CD14-positive monocyte (primary cell): ENCODE data around the gene TCIRG1. TPM values are rescaled to one million over a fixed set of nuclear protein-coding genes. Genes with fewer than 3 reads are reported as not detected.
A peak's percentile ranks its signal among the peaks of the same experiment; 100 is the strongest.

Source experiments
- DNase-seq, 3 donors: peaks; one replicate each; pipeline ENCODE4 v3.0.0-alpha.2; 2011 to 2022
- H2AFZ ChIP-seq: 2 replicates; pipeline ENCODE4 v1.6.0; 2012; ENCODE audit warnings: mild to moderate bottlenecking, low read depth, low read length, inconsistent platforms; ENCODE audit not compliant: insufficient read depth, poor library complexity, severe bottlenecking
- H3K27ac ChIP-seq, 2 donors: 1 replicate in 1 of 2; 2 replicates in 1 of 2; pipeline ENCODE4 v1.5.1; 2012 to 2013; ENCODE audit warnings: low read length in 2 of 2, control low read depth in 1 of 2, inconsistent platforms in 1 of 2, low read depth in 1 of 2, mild to moderate bottlenecking in 1 of 2
- H3K27me3 ChIP-seq, 2 donors: one replicate each; pipeline versions ENCODE4 v1.6.0 to v1.6.1; 2011 to 2013; ENCODE audit warnings: low read length in 2 of 2; ENCODE audit not compliant: control insufficient read depth in 2 of 2, insufficient read depth in 2 of 2
- H3K36me3 ChIP-seq, 2 donors: replicated peaks in 1 of 2; 1 replicate in 1 of 2; 2 replicates in 1 of 2; pipeline versions ENCODE4 v1.5.1 to v1.6.1; 2012 to 2013; ENCODE audit warnings: low read length in 2 of 2, control low read depth in 1 of 2, inconsistent platforms in 1 of 2, mild to moderate bottlenecking in 1 of 2; ENCODE audit not compliant: insufficient read depth in 2 of 2, control insufficient read depth in 1 of 2
- H3K4me1 ChIP-seq, 2 donors: 1 replicate in 1 of 2; 2 replicates in 1 of 2; pipeline versions ENCODE4 v1.5.1 to v1.6.1; 2012 to 2013; ENCODE audit warnings: low read length in 2 of 2, control low read depth in 1 of 2, inconsistent platforms in 1 of 2, mild to moderate bottlenecking in 1 of 2, moderate library complexity in 1 of 2; ENCODE audit not compliant: insufficient read depth in 2 of 2, control insufficient read depth in 1 of 2
- H3K4me2 ChIP-seq: replicated peaks from 2 replicates; pipeline ENCODE3; 2012; ENCODE audit warnings: low read length, moderate library complexity, mild to moderate bottlenecking; ENCODE audit not compliant: poor library complexity, severe bottlenecking; ENCODE audit errors: extremely low read depth
- H3K4me3 ChIP-seq, 3 experiments: fragments of 200-600 bp in 1 of 3; sonication (generic) in 1 of 3; replicated peaks in 1 of 3; 1 replicate in 2 of 3; 2 replicates in 1 of 3; pipeline ENCODE4 v1.5.1; 2011 to 2013; ENCODE audit warnings: low read length in 3 of 3, mild to moderate bottlenecking in 3 of 3, control low read depth in 2 of 3, low read depth in 2 of 3, inconsistent platforms in 1 of 3, moderate library complexity in 1 of 3
- H3K79me2 ChIP-seq: 2 replicates; pipeline ENCODE4 v1.6.0; 2012; ENCODE audit warnings: mild to moderate bottlenecking, control low read depth, inconsistent platforms, low read length, moderate library complexity; ENCODE audit not compliant: insufficient read depth
- H3K9ac ChIP-seq: 2 replicates; pipeline ENCODE4 v1.6.0; 2017; ENCODE audit warnings: low read length, mild to moderate bottlenecking; ENCODE audit not compliant: insufficient read depth, poor library complexity, severe bottlenecking
- H3K9me3 ChIP-seq, 2 donors: replicated peaks in 1 of 2; 1 replicate in 1 of 2; 2 replicates in 1 of 2; pipeline versions ENCODE4 v1.5.1 to v1.6.1; 2012 to 2013; ENCODE audit warnings: low read length in 2 of 2, control low read depth in 1 of 2; ENCODE audit not compliant: control insufficient read depth in 1 of 2, insufficient read depth in 1 of 2
- H4K20me1 ChIP-seq: 2 replicates; pipeline ENCODE4 v1.6.0; 2012; ENCODE audit warnings: mild to moderate bottlenecking, low read length, control low read depth, moderate library complexity; ENCODE audit not compliant: insufficient read depth
- H3K27ac Mint-ChIP-seq, 7 donors: one replicate each; pipeline ENCODE4 v1.8.0; 2020; ENCODE audit warnings: mild to moderate bottlenecking in 7 of 7, mixed read lengths in 7 of 7, moderate library complexity in 6 of 7, inconsistent platforms in 2 of 7
- H3K27me3 Mint-ChIP-seq, 3 donors: one replicate each; pipeline ENCODE4 v1.8.0; 2021 to 2022; ENCODE audit warnings: low read depth in 3 of 3, mild to moderate bottlenecking in 3 of 3, mixed read lengths in 3 of 3, moderate library complexity in 3 of 3, inconsistent platforms in 1 of 3
- H3K36me3 Mint-ChIP-seq, 2 donors: one replicate each; pipeline ENCODE4 v1.8.0; 2020; ENCODE audit warnings: mixed read lengths in 2 of 2, inconsistent platforms in 1 of 2, mild to moderate bottlenecking in 1 of 2
- H3K4me1 Mint-ChIP-seq: one replicate; pipeline ENCODE4 v1.8.0; 2020; ENCODE audit warnings: mild to moderate bottlenecking, mixed read lengths
- H3K4me3 Mint-ChIP-seq, 2 donors: one replicate each; pipeline ENCODE4 v1.8.0; 2020; ENCODE audit warnings: mild to moderate bottlenecking in 2 of 2, mixed read lengths in 2 of 2, moderate library complexity in 1 of 2
- H3K9me3 Mint-ChIP-seq, 7 donors: one replicate each; pipeline ENCODE4 v1.8.0; 2020 to 2022; ENCODE audit warnings: mixed read lengths in 7 of 7, mild to moderate bottlenecking in 6 of 7, moderate library complexity in 6 of 7, inconsistent platforms in 2 of 7
- WGBS: methylation state at CpG from one replicate; pipeline ENCODE4 v1.1.5; 2013; ENCODE audit warnings: missing lambda C conversion rate; ENCODE audit not compliant: insufficient coverage; 5-methylcytosine and 5-hydroxymethylcytosine counted together
- intact Hi-C, 2 donors: fragments of 100-400 bp; cut with micrococcal nuclease; formaldehyde crosslinking; loops; one replicate each; pipeline versions ENCODE4 v1.15.0 to v1.15.1; 2023
- polyA plus RNA-seq, 3 donors: library from polyadenylated mRNA; depleted of rRNA in 1 of 3; unstranded in 2 of 3; stranded (reverse) in 1 of 3; fragments of 300-500 nt in 2 of 3; fragments of >200 nt in 1 of 3; fragmentation: Illumina TruSeq in 2 of 3; gene quantifications; 1 replicate in 2 of 3; 2 replicates in 1 of 3; pipeline ENCODE4 v1.2.3, GENCODE V29; 2012 to 2021
- TF ChIP-seq, protein P1 (sequence below): fragments of 200-600 bp; IDR thresholded peaks from one replicate; pipeline ENCODE4 v1.8.0; 2022; ENCODE audit warnings: antibody characterized with exemption, mild to moderate bottlenecking

The TCIRG1 gene
- polyA plus RNA-seq, 3 donors = 197 to 1,286 (median 225) TPM

DNA sequence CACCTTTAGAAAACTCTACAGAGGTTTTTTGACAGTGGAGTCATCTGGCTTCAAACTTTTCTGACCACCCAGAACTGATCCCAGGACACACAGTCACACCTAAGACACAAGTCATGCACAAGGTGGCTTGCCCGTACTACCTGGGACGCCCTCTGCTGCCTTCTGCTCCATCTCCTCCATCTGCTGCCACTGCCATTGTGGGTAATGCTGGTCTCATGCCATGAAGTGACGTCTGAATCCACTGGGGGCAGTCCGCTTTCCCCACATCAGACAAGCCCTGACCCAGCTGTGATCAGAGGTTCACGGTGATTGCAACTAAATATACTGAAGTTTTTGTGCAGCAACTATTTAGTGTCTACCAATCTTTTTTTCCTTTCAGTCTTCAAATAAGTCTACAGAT is 13.8 kb upstream of the TCIRG1 start:
- peaks cover 7 to 8% of the 10 kb centered on the region in 2 donors for H3K4me1 ChIP-seq
- TF ChIP-seq, protein P1, sequence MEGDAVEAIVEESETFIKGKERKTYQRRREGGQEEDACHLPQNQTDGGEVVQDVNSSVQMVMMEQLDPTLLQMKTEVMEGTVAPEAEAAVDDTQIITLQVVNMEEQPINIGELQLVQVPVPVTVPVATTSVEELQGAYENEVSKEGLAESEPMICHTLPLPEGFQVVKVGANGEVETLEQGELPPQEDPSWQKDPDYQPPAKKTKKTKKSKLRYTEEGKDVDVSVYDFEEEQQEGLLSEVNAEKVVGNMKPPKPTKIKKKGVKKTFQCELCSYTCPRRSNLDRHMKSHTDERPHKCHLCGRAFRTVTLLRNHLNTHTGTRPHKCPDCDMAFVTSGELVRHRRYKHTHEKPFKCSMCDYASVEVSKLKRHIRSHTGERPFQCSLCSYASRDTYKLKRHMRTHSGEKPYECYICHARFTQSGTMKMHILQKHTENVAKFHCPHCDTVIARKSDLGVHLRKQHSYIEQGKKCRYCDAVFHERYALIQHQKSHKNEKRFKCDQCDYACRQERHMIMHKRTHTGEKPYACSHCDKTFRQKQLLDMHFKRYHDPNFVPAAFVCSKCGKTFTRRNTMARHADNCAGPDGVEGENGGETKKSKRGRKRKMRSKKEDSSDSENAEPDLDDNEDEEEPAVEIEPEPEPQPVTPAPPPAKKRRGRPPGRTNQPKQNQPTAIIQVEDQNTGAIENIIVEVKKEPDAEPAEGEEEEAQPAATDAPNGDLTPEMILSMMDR = no peak

DNA sequence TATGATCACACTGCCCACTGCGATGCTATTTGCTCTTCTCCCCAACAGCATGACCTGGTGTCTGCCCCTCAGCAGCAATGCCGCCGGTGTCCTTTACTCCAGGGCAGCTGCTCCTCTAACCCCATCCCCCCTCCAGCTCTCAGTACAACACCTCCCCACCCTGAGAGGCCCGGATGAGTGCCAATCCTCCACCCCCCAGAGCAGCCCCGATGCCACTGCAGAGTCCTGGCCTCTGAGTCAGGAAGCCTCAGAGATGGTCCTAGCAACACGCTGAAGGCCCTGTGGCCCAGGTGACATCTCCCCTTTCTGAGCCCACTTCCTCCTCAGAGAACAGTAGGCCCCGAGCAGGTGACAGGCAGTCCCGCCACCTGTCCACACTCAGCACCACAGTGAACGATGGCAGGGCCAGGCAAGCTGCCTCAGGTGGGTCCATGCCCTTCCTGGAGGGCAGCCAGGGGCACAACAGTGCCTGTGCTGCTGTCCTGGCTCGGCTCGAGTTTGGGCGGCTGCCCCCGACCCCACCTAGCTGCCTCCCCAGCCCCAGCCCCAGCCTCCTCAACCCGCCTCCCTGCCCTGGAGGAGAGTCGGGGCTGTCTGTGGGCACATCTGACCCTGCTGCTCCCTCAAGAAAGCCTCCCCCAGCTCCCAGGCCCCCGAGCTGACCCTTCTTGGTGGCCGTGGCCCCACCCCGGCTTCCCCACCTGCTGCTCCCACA is 12.3 kb upstream of the TCIRG1 start:
- H3K4me3 ChIP-seq = no peak overlapping the region
- H2AFZ ChIP-seq = no peak overlapping the region
- TF ChIP-seq, protein P1 = no peak
- no peak for DNase-seq
- H3K79me2 ChIP-seq = peaks cover 9% of the 10 kb centered on the region
- no peak overlapping the region for H3K9ac ChIP-seq
- H3K4me1 Mint-ChIP-seq = peaks cover 22% of the 10 kb centered on the region
- peaks cover 16 to 17% of the 10 kb centered on the region in 2 donors for H3K4me1 ChIP-seq
- H3K27ac Mint-ChIP-seq = peak overlapping the region in 4 of 7 donors; percentile 5 to 69 (median 57)
- peaks cover 56 to 67% of the 10 kb centered on the region in 2 donors for H3K36me3 Mint-ChIP-seq
- no peaks in the 10 kb centered on the region for H3K27me3 ChIP-seq
- H4K20me1 ChIP-seq = peaks cover 29% of the 10 kb centered on the region
- H3K36me3 ChIP-seq = peaks cover 62 to 67% of the 10 kb centered on the region in 2 donors
- no peaks in the 10 kb centered on the region for H3K9me3 ChIP-seq
- 96% methylated on average over 15 of the region's 18 CpGs for WGBS
- no peaks in the 10 kb centered on the region for H3K9me3 Mint-ChIP-seq
- no peak overlapping the region for H3K4me2 ChIP-seq
- H3K27ac ChIP-seq = no peak overlapping the region
- no peak overlapping the region for H3K4me3 Mint-ChIP-seq
- intact Hi-C loops = no loop called here
- H3K27me3 Mint-ChIP-seq = peaks cover 0 to 1% (median 0%) of the 10 kb centered on the region in 3 donors

More for the DNA sequence above, 13.8 kb upstream of the TCIRG1 start:
- H3K4me2 ChIP-seq = no peak overlapping the region
- no peak overlapping the region for H2AFZ ChIP-seq
- no peak overlapping the region for H3K9ac ChIP-seq
- H3K4me1 Mint-ChIP-seq = peaks cover 13% of the 10 kb centered on the region
- WGBS = 86% methylated on average over 5 of the region's 5 CpGs
- no peak overlapping the region for H3K4me3 ChIP-seq
- H3K9me3 Mint-ChIP-seq = no peaks in the 10 kb centered on the region
- H3K27me3 Mint-ChIP-seq = peaks cover 0 to 1% (median 0%) of the 10 kb centered on the region in 3 donors
- H3K36me3 Mint-ChIP-seq = peaks cover 67 to 82% of the 10 kb centered on the region in 2 donors
- H3K27ac ChIP-seq = peak overlapping the region in 1 of 2 donors; percentile 26
- H4K20me1 ChIP-seq = peaks cover 29% of the 10 kb centered on the region
- no peak overlapping the region for H3K4me3 Mint-ChIP-seq
- H3K27ac Mint-ChIP-seq = peak overlapping the region in 2 of 7 donors; percentile 20 to 23
- H3K27me3 ChIP-seq = no peaks in the 10 kb centered on the region
- H3K9me3 ChIP-seq = no peaks in the 10 kb centered on the region
- no peaks in the 10 kb centered on the region for H3K79me2 ChIP-seq
- peaks cover 74 to 82% of the 10 kb centered on the region in 2 donors for H3K36me3 ChIP-seq
- intact Hi-C loops = no loop called here
- DNase-seq = no peak
